GM12874 (cell line): Measurements from ENCODE around the gene CASZ1.

Source experiments
- TF ChIP-seq, protein P1 (sequence below): IDR thresholded peaks from 2 replicates; pipeline ENCODE4 v1.5.1; 2011; ENCODE audit warnings: low read depth, mild to moderate bottlenecking, control low read depth, low read length, moderate library complexity; ENCODE audit not compliant: insufficient read depth

Gene CASZ1

DNA sequence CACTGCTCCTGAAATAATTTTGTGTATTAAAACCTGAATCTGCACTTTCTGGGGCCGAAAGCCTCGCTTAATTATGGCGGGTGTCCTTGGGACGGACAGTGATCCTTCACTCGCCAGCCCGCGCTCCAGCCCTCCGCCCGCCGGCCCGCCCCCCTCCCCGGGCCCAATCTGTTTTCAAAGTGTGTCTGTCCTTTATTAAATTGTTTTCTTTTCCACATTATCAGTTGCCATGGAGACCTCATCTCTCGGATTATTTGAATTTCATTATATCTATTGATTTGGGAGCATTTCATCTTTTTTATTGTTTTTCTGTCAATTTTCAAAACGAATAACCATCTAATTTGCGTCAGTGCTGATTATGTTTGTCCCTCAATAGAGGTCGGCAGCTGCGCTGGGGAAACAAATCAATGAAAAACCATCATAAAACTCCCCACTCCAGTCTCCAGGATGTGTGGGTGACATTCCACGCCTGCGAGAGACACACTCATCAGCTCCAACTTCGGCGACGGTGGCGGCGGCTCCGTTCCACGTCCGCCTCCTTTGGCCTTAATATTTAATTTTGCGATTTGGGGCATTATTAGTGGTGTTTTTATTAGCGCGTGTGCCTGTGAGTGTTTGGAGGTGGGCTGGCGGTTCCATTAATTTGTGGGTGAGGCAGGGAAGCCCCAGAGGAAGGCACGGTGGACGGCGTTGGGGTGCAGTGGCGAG lies 123.9 kb downstream of the CASZ1 start:
- TF ChIP-seq, protein P1, sequence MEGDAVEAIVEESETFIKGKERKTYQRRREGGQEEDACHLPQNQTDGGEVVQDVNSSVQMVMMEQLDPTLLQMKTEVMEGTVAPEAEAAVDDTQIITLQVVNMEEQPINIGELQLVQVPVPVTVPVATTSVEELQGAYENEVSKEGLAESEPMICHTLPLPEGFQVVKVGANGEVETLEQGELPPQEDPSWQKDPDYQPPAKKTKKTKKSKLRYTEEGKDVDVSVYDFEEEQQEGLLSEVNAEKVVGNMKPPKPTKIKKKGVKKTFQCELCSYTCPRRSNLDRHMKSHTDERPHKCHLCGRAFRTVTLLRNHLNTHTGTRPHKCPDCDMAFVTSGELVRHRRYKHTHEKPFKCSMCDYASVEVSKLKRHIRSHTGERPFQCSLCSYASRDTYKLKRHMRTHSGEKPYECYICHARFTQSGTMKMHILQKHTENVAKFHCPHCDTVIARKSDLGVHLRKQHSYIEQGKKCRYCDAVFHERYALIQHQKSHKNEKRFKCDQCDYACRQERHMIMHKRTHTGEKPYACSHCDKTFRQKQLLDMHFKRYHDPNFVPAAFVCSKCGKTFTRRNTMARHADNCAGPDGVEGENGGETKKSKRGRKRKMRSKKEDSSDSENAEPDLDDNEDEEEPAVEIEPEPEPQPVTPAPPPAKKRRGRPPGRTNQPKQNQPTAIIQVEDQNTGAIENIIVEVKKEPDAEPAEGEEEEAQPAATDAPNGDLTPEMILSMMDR = no peak

DNA sequence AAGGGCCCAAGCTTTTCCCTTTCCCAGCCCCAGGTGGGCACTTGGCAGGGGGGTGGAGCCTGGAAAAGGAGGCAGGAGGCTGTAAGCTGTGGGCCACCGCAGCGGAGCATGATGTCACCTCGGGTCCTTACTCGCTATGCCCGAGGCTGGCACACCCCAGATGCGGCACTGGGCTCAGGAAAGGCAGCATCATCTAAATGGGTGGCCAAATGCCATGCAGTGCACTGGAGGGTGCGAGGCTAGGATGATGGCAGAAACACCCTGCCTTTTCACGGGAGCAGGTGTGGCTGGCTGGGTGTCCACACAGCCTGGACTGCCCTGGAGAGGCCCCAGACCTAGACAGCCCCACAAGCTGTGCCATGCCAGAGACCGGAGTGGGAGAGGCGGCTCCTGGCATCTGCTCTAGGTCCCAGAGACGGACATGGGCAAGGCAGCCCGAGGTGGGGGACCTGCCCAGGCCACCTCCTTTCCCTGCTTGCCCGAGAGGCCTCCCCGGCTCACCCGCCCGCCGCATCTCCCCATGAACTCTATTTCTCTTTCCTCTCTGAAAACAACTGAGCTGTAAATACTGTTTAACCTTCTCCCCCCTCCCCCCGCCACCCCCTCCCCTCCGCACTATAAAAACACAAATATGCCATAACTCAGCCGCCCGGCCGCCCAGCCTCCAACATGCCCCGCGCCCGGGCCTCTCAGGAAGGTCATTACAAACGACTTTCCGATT lies 124.7 kb downstream of the CASZ1 start:
- TF ChIP-seq, protein P1 = no peak

DNA sequence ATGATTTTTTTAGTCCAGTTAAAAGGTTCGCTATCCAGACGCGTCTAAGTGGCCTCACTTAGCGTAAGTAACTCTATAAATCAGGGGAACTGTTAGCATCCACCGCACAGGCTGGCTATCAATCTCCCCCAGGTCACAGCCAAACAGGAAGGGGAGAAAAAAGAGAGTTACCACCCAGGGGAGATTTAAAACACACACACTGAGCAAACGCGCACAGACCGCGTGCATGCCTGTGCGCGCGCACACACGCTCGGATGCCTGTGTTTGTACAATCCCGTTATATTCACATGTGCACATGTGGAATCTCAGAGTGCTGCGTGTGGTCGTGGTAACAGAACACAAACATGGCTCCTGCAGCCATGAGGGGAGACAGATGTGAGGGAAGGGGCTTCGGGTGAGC lies 125.4 kb downstream of the CASZ1 start:
- TF ChIP-seq, protein P1 = no peak

DNA sequence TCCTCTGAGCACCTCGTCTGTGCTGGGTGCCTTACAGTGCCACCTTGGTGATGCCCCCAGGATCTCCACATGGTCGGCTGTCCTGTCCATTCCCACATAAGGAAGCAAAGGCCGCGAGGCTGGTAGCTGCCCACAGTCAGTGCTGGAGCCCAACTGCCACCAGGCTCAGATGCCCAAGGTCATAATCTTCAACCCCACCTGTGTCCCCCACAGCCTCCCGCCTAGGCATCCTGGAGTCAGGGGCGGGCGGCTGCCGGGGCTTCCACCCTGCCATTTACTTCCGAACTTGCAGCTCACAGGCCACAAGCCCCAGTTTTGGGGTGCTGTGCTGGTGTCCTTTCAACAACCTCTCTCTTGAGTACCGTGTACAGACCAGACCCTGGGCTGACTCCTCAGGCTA lies 126.3 kb downstream of the CASZ1 start:
- TF ChIP-seq, protein P1 = no peak

DNA sequence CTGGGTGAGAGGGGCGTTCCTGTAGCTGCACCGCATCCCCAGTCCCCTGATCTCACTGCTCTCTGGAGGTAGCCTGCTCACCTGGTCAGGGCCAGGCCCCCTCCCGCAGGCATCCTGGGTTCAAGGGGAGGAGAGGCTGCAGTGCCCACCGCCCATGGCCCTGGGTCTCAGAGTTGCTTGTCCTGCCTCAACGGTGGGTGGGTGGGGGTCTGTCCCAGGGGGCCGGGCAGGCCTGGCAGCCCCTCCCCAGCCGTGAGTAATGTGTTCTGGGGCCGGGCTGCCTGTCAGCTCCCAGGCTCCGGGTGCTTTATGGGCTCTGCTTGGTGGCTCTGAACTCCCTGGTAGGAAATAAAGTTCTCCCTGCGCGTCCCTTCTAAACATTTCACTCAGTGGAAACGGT lies 126.9 kb downstream of the CASZ1 start:
- TF ChIP-seq, protein P1 = no peak

DNA sequence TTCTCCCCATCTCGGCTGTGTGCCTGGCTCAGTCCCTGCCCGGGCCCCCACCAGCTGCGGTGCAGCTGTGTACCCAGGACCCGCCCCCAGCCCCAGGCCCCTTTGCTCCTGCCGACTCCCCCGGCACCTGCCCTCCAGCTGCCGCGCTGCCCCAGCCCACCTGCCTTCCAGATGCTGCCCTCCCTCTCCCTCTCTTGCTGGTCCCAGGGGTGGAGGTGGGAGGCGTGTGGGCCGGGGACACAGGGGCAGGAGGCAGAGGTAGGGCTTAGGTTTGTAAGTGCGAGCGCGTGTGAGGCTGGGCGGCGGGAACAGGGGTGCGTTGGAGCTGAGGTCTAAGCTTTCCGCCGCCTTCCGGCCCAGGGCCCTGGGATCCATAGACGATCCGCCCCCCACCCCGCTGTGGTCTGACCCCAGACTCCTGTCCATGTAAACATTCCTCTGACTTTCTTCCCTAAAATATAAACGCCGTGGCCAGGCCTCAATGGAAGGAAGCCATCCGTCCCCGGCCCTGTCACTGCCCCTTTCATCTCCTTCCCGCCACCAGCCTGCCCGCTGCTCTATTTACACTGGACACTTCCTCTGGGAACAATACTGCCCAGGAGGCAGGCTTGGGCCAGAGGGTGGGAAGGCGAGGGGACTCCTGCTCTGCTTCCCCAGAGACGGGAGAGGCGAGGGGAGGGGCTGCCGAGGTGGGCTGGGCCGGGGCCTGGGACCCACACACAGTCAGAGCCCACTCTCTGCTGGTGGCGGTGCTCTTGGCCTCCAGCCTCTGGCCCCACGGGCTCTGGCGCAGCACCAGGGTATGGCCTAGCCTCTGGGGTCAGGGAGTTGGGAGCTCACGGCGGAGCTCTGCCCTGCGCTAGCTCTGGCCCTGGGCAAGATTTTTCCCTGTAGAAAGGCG lies 128.3 kb downstream of the CASZ1 start:
- TF ChIP-seq, protein P1 = no peak
